Measurements from ENCODE around the gene CEBPG.

The CEBPG gene

GRCh38 chr19:33329060-33329459 lies 44.4 kb upstream of the CEBPG start:
- no peak overlapping the region for H3K27ac ChIP-seq (ENCODE audit: low read length)
- TF ChIP-seq EZH2phosphoT487 (IDR thresholded peaks at IDR 0.05; ENCODE audit: low read length) (no peak), EZH2 (optimal IDR thresholded peaks at IDR 0.05; ENCODE audit: low read depth, low read length) (no peak)
- TF ChIP-seq, protein P1, sequence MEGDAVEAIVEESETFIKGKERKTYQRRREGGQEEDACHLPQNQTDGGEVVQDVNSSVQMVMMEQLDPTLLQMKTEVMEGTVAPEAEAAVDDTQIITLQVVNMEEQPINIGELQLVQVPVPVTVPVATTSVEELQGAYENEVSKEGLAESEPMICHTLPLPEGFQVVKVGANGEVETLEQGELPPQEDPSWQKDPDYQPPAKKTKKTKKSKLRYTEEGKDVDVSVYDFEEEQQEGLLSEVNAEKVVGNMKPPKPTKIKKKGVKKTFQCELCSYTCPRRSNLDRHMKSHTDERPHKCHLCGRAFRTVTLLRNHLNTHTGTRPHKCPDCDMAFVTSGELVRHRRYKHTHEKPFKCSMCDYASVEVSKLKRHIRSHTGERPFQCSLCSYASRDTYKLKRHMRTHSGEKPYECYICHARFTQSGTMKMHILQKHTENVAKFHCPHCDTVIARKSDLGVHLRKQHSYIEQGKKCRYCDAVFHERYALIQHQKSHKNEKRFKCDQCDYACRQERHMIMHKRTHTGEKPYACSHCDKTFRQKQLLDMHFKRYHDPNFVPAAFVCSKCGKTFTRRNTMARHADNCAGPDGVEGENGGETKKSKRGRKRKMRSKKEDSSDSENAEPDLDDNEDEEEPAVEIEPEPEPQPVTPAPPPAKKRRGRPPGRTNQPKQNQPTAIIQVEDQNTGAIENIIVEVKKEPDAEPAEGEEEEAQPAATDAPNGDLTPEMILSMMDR (IDR thresholded peaks at IDR 0.05; ENCODE audit: low read length) = no peak
- H3K9me2 ChIP-seq (replicated peaks; ENCODE audit: insufficient read depth, low read length) = no peaks in the 10 kb centered on the region
- H3K79me2 ChIP-seq (ENCODE audit: low read length) = no peaks in the 10 kb centered on the region
- no peak overlapping the region for H2AFZ ChIP-seq (ENCODE audit: low read length)
- no peak overlapping the region for H3K9ac ChIP-seq (ENCODE audit: low read length)
- H3K4me3 ChIP-seq (ENCODE audit: low read length) = no peak overlapping the region
- no peaks in the 10 kb centered on the region for H4K20me1 ChIP-seq (ENCODE audit: insufficient read depth, low read length)
- H3K4me2 ChIP-seq (ENCODE audit: low read depth, low read length) = no peak overlapping the region
- H3F3A ChIP-seq (ENCODE audit: insufficient read depth, low read length) = no peaks in the 10 kb centered on the region
- H3K27me3 ChIP-seq (replicated peaks; ENCODE audit: insufficient read depth, low read length) = no peaks in the 10 kb centered on the region; the same call in 1 of the 2 replicates
- no peaks in the 10 kb centered on the region for H3K9me3 ChIP-seq (replicated peaks; ENCODE audit: insufficient read depth, low read length)
- no peaks in the 10 kb centered on the region for H3K4me1 ChIP-seq (ENCODE audit: low read length)
- H3K36me3 ChIP-seq (replicated peaks; ENCODE audit: insufficient read depth, low read length) = no peaks in the 10 kb centered on the region
- no peak for DNase-seq

DNA sequence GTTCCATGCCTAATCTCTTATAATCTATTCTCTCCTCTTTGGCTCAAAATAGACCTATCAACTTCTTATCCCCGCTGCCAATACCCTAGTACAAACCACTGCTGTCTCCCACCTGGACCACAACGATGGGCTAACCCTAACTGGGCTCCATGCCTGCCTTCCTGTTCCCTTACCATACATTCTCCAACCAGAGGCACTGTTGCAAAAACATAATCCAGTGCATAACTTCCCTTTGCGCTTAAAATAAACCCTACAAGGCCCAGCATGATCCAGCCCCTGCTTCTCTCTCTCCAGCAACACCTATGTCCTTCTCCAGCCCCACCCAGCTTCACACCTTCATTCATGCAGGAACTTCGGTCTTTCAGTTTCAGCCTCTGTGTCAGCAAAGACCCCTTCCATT lies 43.8 kb upstream of the CEBPG start:
- H3K4me3 ChIP-seq (ENCODE audit: low read length) = no peak overlapping the region
- no peaks in the 10 kb centered on the region for H3K36me3 ChIP-seq (replicated peaks; ENCODE audit: insufficient read depth, low read length)
- no peak overlapping the region for H2AFZ ChIP-seq (ENCODE audit: low read length)
- no peaks in the 10 kb centered on the region for H4K20me1 ChIP-seq (ENCODE audit: insufficient read depth, low read length)
- H3K9me3 ChIP-seq (replicated peaks; ENCODE audit: insufficient read depth, low read length) = no peaks in the 10 kb centered on the region
- H3K9me2 ChIP-seq (replicated peaks; ENCODE audit: insufficient read depth, low read length) = no peaks in the 10 kb centered on the region
- no peak overlapping the region for H3K9ac ChIP-seq (ENCODE audit: low read length)
- TF ChIP-seq EZH2phosphoT487 (IDR thresholded peaks at IDR 0.05; ENCODE audit: low read length) (no peak), EZH2 (optimal IDR thresholded peaks at IDR 0.05; ENCODE audit: low read depth, low read length) (no peak)
- TF ChIP-seq, protein P1 (IDR thresholded peaks at IDR 0.05; ENCODE audit: low read length) = no peak
- no peak for DNase-seq
- H3K27me3 ChIP-seq (replicated peaks; ENCODE audit: insufficient read depth, low read length) = no peaks in the 10 kb centered on the region; the same call in 1 of the 2 replicates
- no peak overlapping the region for H3K4me2 ChIP-seq (ENCODE audit: low read depth, low read length)
- no peaks in the 10 kb centered on the region for H3K4me1 ChIP-seq (ENCODE audit: low read length)
- H3F3A ChIP-seq (ENCODE audit: insufficient read depth, low read length) = no peaks in the 10 kb centered on the region
- H3K27ac ChIP-seq (ENCODE audit: low read length) = no peak overlapping the region
- no peaks in the 10 kb centered on the region for H3K79me2 ChIP-seq (ENCODE audit: low read length)

- TF ChIP-seq EZH2 (optimal IDR thresholded peaks at IDR 0.05; ENCODE audit: low read depth, low read length) (no peak), EZH2phosphoT487 (IDR thresholded peaks at IDR 0.05; ENCODE audit: low read length) (no peak)
- TF ChIP-seq, protein P1 (IDR thresholded peaks at IDR 0.05; ENCODE audit: low read length) = no peak
- H3K27me3 ChIP-seq (replicated peaks; ENCODE audit: insufficient read depth, low read length) = no peaks in the 10 kb centered on the region
Measured at GRCh38 chr19:33332248-33332647, 41.3 kb upstream of the CEBPG start.

More at GRCh38 chr19:33332248-33332647, 41.3 kb upstream of the CEBPG start:
- no peaks in the 10 kb centered on the region for H3K36me3 ChIP-seq (replicated peaks; ENCODE audit: insufficient read depth, low read length)
- H3K4me1 ChIP-seq (ENCODE audit: low read length) = no peaks in the 10 kb centered on the region
- H3K4me2 ChIP-seq (ENCODE audit: low read depth, low read length) = no peak overlapping the region
- no peak overlapping the region for H3K4me3 ChIP-seq (ENCODE audit: low read length)
- no peak overlapping the region for H3K27ac ChIP-seq (ENCODE audit: low read length)
- no peaks in the 10 kb centered on the region for H3F3A ChIP-seq (ENCODE audit: insufficient read depth, low read length)
- no peak overlapping the region for H3K9ac ChIP-seq (ENCODE audit: low read length)
- DNase-seq = no peak
- no peaks in the 10 kb centered on the region for H4K20me1 ChIP-seq (ENCODE audit: insufficient read depth, low read length)
- H3K79me2 ChIP-seq (ENCODE audit: low read length) = no peaks in the 10 kb centered on the region
- H2AFZ ChIP-seq (ENCODE audit: low read length) = no peak overlapping the region
- H3K9me2 ChIP-seq (replicated peaks; ENCODE audit: insufficient read depth, low read length) = no peaks in the 10 kb centered on the region
- no peaks in the 10 kb centered on the region for H3K9me3 ChIP-seq (replicated peaks; ENCODE audit: insufficient read depth, low read length)

All from MM.1S (cell line).